ENCODE results near the gene ACP7. TPM values are rescaled to one million over a fixed set of nuclear protein-coding genes. Genes with fewer than 3 reads are reported as not detected.

Gene ACP7
- total RNA-seq, 1 experiment from 2014 or later = 0.15 TPM

- Histone ChIP-seq H3K4me2 (ENCODE audit: insufficient read depth, insufficient read length, low read length) (no peak overlapping the region), H2BK20ac (ENCODE audit: low read depth, low read length, poor library complexity, severe bottlenecking) (no peak overlapping the region), H3T11ph (ENCODE audit: low read length) (no peak overlapping the region), H4K91ac (ENCODE audit: insufficient read length, low read depth, low read length) (no peak overlapping the region), H3K4me1 (ENCODE audit: insufficient read depth, low read length) (peaks cover 23% of the 10 kb centered on the region; the same call in 1 of the 2 replicates), H2BK15ac (ENCODE audit: low read depth, low read length) (no peak overlapping the region), H2BK120ac (ENCODE audit: low read depth, low read length, poor library complexity, severe bottlenecking) (no peak overlapping the region), H3K9ac (ENCODE audit: extremely low read depth, insufficient read length, low read length) (no peak overlapping the region), H3K14ac (ENCODE audit: insufficient read depth, low read length) (no peak overlapping the region), H3K56ac (ENCODE audit: insufficient read length, low read depth, low read length) (no peak overlapping the region), H3K18ac (ENCODE audit: insufficient read length, low read depth, low read length) (peak overlapping the region; percentile 51), H3K23ac (ENCODE audit: insufficient read length, low read depth, low read length) (no peak overlapping the region), H3K4ac (ENCODE audit: low read depth, low read length) (no peak overlapping the region; the same call in 1 of the 2 replicates), H4K5ac (ENCODE audit: insufficient read length, low read depth, low read length) (no peak overlapping the region), H2AK5ac (ENCODE audit: insufficient read length, low read length) (no peak overlapping the region), H3K27ac (ENCODE audit: insufficient read length, low read depth, low read length) (no peak overlapping the region), H4K20me1 (ENCODE audit: control insufficient read depth, insufficient read depth, insufficient read length) (peaks cover 7% of the 10 kb centered on the region), H3K27me3 (ENCODE audit: insufficient read depth, low read length) (no peaks in the 10 kb centered on the region), H2BK5ac (ENCODE audit: insufficient read length, low read length) (no peak overlapping the region), H2AFZ (ENCODE audit: low read length) (no peak overlapping the region), H3K79me2 (ENCODE audit: insufficient read depth, low read length) (peaks cover 25% of the 10 kb centered on the region; the same call in 1 of the 2 replicates), H3K79me1 (ENCODE audit: insufficient read depth, low read depth, low read length, poor library complexity, severe bottlenecking) (no peaks in the 10 kb centered on the region), H3K9me3 (ENCODE audit: control insufficient read depth, low read depth, low read length) (no peaks in the 10 kb centered on the region), H3K23me2 (ENCODE audit: insufficient read length, low read depth, low read length, poor library complexity, severe bottlenecking) (no peaks in the 10 kb centered on the region), H4K8ac (replicated peaks; ENCODE audit: insufficient read length, low read depth, low read length) (no peak overlapping the region), H2BK12ac (ENCODE audit: insufficient read length, low read depth, low read length) (no peak overlapping the region)
- Mint-ChIP-seq H3K36me3 (ENCODE audit: insufficient read depth in 1 of 3, low read depth in 3 of 3) (no peaks in the 10 kb centered on the region), H3K4me3 (peak overlapping the region in 1 of 2 experiments; percentile 37; a peak in 1 of 5 replicates), H3K27ac (peak overlapping the region in 2 of 3 experiments; percentile 58 to 88; a peak in 3 of 7 replicates), H3K4me1 (peaks cover 86 to 95% of the 10 kb centered on the region in 2 experiments), H3K9me3 (no peaks in the 10 kb centered on the region), H3K27me3 (ENCODE audit: low read depth) (no peaks in the 10 kb centered on the region)
- DNase-seq = no peak
- no peak for TF ChIP-seq CTCF (conservative IDR thresholded peaks at IDR 0.05)
- WGBS (ENCODE audit: extremely low coverage, insufficient read length, low lambda C conversion rate) = no CpG with 5 or more reads among the region's 13 CpGs
Measured at GRCh38 chr19:39135701-39136100, 51.5 kb downstream of the ACP7 start.

Measured in H9 (cell line).